ENCODE data around the gene PFKP.

DNA sequence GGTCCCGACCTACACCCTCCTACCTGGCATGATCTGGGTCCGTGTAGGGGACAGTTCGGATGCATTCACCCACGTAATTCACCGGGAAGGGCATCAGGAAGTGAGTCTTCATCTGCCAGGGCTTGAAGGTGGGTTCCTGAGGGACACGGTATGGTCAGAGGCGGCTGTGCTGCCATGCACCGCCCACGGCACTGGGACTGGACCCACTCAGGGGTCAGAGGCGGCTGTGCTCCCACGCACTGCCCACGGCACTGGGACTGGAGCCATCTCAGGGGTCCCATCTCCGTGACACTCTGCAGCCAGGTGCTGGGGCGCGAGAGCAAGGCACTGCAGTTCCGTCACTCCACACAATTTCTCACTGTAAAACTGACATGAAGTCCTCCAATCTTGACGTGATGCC is 76.0 kb downstream of the PFKP start:
- TF ChIP-seq, protein P1, sequence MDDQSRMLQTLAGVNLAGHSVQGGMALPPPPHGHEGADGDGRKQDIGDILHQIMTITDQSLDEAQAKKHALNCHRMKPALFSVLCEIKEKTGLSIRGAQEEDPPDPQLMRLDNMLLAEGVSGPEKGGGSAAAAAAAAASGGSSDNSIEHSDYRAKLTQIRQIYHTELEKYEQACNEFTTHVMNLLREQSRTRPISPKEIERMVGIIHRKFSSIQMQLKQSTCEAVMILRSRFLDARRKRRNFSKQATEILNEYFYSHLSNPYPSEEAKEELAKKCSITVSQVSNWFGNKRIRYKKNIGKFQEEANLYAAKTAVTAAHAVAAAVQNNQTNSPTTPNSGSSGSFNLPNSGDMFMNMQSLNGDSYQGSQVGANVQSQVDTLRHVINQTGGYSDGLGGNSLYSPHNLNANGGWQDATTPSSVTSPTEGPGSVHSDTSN (IDR thresholded peaks at IDR 0.05): no peak
- TF ChIP-seq MAZ (IDR thresholded peaks at IDR 0.05; ENCODE audit: borderline replicate concordance, low read depth, low read length) (no peak), RCOR1 (IDR thresholded peaks at IDR 0.05; ENCODE audit: low read depth, low read length) (no peak), CHD4 (IDR thresholded peaks at IDR 0.05; ENCODE audit: borderline replicate concordance) (no peak), POLR2A (IDR thresholded peaks at IDR 0.05; ENCODE audit: low read length) (no peak), CHD2 (IDR thresholded peaks at IDR 0.05; ENCODE audit: low read length, partially characterized antibody) (no peak), ESRRA (IDR thresholded peaks at IDR 0.05; ENCODE audit: borderline replicate concordance, low read length) (no peak), RNF2 (IDR thresholded peaks at IDR 0.05; ENCODE audit: borderline replicate concordance, low read depth) (no peak), CBX2 (IDR thresholded peaks at IDR 0.05; ENCODE audit: borderline replicate concordance, low read depth) (no peak)
- TF ChIP-seq, protein P2, sequence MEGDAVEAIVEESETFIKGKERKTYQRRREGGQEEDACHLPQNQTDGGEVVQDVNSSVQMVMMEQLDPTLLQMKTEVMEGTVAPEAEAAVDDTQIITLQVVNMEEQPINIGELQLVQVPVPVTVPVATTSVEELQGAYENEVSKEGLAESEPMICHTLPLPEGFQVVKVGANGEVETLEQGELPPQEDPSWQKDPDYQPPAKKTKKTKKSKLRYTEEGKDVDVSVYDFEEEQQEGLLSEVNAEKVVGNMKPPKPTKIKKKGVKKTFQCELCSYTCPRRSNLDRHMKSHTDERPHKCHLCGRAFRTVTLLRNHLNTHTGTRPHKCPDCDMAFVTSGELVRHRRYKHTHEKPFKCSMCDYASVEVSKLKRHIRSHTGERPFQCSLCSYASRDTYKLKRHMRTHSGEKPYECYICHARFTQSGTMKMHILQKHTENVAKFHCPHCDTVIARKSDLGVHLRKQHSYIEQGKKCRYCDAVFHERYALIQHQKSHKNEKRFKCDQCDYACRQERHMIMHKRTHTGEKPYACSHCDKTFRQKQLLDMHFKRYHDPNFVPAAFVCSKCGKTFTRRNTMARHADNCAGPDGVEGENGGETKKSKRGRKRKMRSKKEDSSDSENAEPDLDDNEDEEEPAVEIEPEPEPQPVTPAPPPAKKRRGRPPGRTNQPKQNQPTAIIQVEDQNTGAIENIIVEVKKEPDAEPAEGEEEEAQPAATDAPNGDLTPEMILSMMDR (IDR thresholded peaks at IDR 0.05): no peak
- TF ChIP-seq, protein P3, sequence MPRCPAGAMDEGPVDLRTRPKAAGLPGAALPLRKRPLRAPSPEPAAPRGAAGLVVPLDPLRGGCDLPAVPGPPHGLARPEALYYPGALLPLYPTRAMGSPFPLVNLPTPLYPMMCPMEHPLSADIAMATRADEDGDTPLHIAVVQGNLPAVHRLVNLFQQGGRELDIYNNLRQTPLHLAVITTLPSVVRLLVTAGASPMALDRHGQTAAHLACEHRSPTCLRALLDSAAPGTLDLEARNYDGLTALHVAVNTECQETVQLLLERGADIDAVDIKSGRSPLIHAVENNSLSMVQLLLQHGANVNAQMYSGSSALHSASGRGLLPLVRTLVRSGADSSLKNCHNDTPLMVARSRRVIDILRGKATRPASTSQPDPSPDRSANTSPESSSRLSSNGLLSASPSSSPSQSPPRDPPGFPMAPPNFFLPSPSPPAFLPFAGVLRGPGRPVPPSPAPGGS (IDR thresholded peaks at IDR 0.05): no peak

All from A549 (cell line).